ENCODE results near the gene P2RY8. TPM values are rescaled to one million over a fixed set of nuclear protein-coding genes. Genes with fewer than 3 reads are reported as not detected.
A peak's percentile ranks its signal among the peaks of the same experiment; 100 is the strongest.
"Not testable (repeated sequence)": the region's sequence is repeated elsewhere in the genome, so short reads cannot be mapped to it uniquely, and the experiment has no call there.

P2RY8 gene
- total RNA-seq, 2 experiments from 2014 or later = 27.5 to 28.3 TPM

DNA sequence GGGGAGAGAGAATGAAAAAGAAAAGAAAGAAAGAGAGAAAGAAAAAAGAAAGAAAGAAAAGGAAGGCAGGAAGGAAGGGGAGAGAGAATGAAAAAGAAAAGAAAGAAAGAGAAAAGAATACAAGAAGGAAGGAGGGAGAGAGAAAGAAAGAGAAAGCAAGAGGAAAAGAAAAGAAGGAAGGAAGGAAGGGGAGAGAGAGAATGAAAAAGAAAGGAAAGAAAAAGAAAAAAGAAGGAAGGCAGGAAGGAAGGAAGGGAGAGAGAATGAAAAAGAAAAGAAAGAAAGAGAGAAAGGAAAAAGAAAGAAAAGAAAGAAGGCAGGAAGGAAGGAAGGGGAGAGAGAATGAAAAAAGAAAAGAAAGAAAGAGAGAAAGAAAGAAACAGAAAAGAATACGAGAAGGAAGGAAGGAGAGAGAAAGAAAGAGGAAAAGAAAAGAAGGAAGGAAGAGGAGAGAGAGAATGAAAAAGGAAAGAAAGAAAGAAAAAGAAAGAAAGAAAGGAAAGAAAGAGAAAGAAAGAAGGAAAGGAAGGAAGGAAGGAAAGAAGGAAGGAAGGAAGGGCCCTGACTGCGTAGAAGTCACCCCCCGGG, 15.1 kb upstream of the P2RY8 start:
- H3K4me3 Mint-ChIP-seq = no peak overlapping the region
- H3K4me1 Mint-ChIP-seq (ENCODE audit: low read depth) = peaks cover 39% of the 10 kb centered on the region
- intact Hi-C loops (cut with micrococcal nuclease) = no loop called here
- H3K27ac Mint-ChIP-seq = peak overlapping the region; percentile 69
- peak; percentile 49 for TF ChIP-seq CTCF (IDR thresholded peaks at IDR 0.05)
- ChIA-PET POLR2A (no interaction called here), CTCF (no interaction called here)
- no peaks in the 10 kb centered on the region for H3K27me3 Mint-ChIP-seq
- peaks cover 9% of the 10 kb centered on the region for H3K36me3 Mint-ChIP-seq (ENCODE audit: low read depth)
- no peak for DNase-seq
- no peak for ATAC-seq
- peaks cover 16% of the 10 kb centered on the region for H3K9me3 Mint-ChIP-seq

DNA sequence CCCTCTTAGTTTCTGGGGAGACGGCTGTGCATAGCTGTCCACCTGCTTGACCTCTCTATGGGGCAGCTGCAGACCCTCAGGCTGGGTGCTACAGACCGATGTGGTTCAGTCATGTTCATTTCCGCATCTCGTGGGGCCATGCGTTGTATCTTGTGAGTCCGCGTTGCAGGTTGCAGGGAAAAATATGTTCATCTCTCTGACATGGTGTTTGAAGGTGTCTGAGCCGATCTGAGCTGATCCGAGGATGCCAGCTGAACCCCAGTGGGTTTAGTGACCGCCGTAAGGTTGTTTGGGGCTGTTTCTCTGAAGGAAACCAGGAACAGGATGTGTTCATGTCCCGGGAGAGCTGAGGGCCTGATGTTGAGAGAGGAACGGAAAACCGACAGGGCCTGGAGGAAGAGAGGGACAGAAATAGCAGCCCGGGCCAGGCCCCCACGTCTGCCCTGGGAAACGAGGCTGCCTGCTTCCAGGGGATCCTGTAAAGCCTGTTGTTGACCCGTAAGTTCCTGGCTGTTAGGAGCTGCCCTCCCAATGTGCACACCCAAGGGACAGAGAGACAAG, 9.8 kb upstream of the P2RY8 start:
- DNase-seq (no peak), ATAC-seq (no peak)
- peaks cover 17% of the 10 kb centered on the region for H3K4me1 Mint-ChIP-seq (ENCODE audit: low read depth)
- no peaks in the 10 kb centered on the region for H3K27me3 Mint-ChIP-seq
- no peak overlapping the region for H3K4me3 Mint-ChIP-seq
- no peak for TF ChIP-seq CTCF (IDR thresholded peaks at IDR 0.05)
- ChIA-PET CTCF (no interaction called here), POLR2A (no interaction called here)
- peaks cover 5% of the 10 kb centered on the region for H3K9me3 Mint-ChIP-seq
- H3K36me3 Mint-ChIP-seq (ENCODE audit: low read depth) = no peaks in the 10 kb centered on the region
- no peak overlapping the region for H3K27ac Mint-ChIP-seq
- intact Hi-C loops (cut with micrococcal nuclease) = no loop called here

GRCh38 chrX:1545776-1546408, 8.9 kb upstream of the P2RY8 start:
- Mint-ChIP-seq H3K4me3 (no peak overlapping the region), H3K27me3 (no peaks in the 10 kb centered on the region), H3K36me3 (ENCODE audit: low read depth) (no peaks in the 10 kb centered on the region), H3K27ac (peak overlapping the region; percentile 56), H3K9me3 (peaks cover 5% of the 10 kb centered on the region), H3K4me1 (ENCODE audit: low read depth) (peaks cover 10% of the 10 kb centered on the region)
- intact Hi-C loops (cut with micrococcal nuclease) = no loop called here
- ATAC-seq (peak; percentile 58), DNase-seq (no peak)
- TF ChIP-seq CTCF (IDR thresholded peaks at IDR 0.05) = no peak
- POLR2A ChIA-PET = no interaction called here
- CTCF ChIA-PET = no interaction called here

DNA sequence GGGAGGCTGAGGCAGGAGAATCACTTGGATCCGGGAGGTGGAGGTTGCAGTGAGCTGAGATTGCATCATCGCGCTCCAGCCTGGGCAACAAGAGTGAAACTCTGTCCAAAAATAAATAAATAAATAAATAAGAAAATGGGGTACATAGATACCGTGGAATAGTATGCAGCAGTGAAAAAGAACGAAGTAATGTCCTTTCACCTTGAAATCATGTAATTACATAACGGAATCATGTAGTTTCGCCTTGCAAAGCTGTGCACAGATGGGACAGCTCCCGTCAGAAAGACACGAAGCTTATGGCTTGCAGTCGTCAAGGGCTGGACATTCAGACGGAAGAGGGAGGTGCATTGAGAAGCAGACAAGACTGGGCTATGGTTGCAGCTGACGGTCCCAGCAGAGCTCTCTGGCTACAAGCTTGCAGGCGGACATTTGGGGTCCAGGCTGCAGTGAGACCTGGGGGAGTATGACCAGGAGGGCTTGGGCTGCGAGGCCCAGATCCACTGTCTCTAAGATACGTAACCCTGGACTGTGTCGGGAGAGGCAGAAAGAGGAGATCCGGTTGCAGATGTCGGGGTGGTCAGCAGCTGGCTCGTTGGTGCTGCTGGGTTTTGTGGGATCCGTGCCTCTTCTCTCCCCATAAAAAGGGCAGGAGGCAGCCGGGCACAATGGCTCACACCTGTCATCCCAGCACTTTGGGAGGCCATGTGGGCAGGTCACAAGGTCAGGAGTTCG, 6.2 kb upstream of the P2RY8 start:
- Mint-ChIP-seq H3K4me3 (no peak overlapping the region), H3K9me3 (peaks cover 5% of the 10 kb centered on the region), H3K27ac (no peak overlapping the region), H3K27me3 (no peaks in the 10 kb centered on the region), H3K4me1 (ENCODE audit: low read depth) (peaks cover 7% of the 10 kb centered on the region), H3K36me3 (ENCODE audit: low read depth) (no peaks in the 10 kb centered on the region)
- POLR2A ChIA-PET = no interaction called here
- DNase-seq (no peak), ATAC-seq (no peak)
- TF ChIP-seq CTCF (IDR thresholded peaks at IDR 0.05) = no peak
- intact Hi-C loops (cut with micrococcal nuclease) = no loop called here
- CTCF ChIA-PET = no interaction called here

- DNase-seq; CTCF ChIA-PET; H3K4me3 Mint-ChIP-seq; POLR2A ChIA-PET; ATAC-seq; H3K27me3 Mint-ChIP-seq; H3K9me3 Mint-ChIP-seq; intact Hi-C loops (cut with micrococcal nuclease); H3K4me1 Mint-ChIP-seq (ENCODE audit: low read depth): not testable (repeated sequence)
- peaks cover 11% of the 10 kb centered on the region for H3K36me3 Mint-ChIP-seq (ENCODE audit: low read depth)
- peak overlapping the region; percentile 65 for H3K27ac Mint-ChIP-seq
Measured at GRCh38 chrX:1539146-1539545, 2.2 kb upstream of the P2RY8 start.

GRCh38 chrX:1537716-1538090, 718 bp upstream of the P2RY8 start:
- intact Hi-C loops (cut with micrococcal nuclease) = loop anchor here (2.0 kb wide), 2 partner anchors 43 to 83 kb away; no protein-coding TSS in a partner anchor
- H3K4me1 Mint-ChIP-seq (ENCODE audit: low read depth) = peaks cover 10% of the 10 kb centered on the region
- H3K36me3 Mint-ChIP-seq (ENCODE audit: low read depth) = peaks cover 15% of the 10 kb centered on the region
- H3K27me3 Mint-ChIP-seq, ATAC-seq, H3K9me3 Mint-ChIP-seq, POLR2A ChIA-PET, CTCF ChIA-PET, DNase-seq: not testable (repeated sequence)
- peak overlapping the region; percentile 96 for H3K4me3 Mint-ChIP-seq
- H3K27ac Mint-ChIP-seq = peak overlapping the region; percentile 99

Data from activated CD8-positive, alpha-beta T cell treated with anti-CD3 and anti-CD28 coated beads for 36 hours (primary cell).